Activated T-cell treated with anti-CD3 and anti-CD28 coated beads for 24 hours (primary cell): ENCODE data around the gene C20orf204.

ENCODE experiments used
- DNase-seq: peaks from one replicate; pipeline ENCODE4 v3.0.0-alpha.2; 2020; ENCODE audit warnings: low read depth

C20orf204 gene

DNA sequence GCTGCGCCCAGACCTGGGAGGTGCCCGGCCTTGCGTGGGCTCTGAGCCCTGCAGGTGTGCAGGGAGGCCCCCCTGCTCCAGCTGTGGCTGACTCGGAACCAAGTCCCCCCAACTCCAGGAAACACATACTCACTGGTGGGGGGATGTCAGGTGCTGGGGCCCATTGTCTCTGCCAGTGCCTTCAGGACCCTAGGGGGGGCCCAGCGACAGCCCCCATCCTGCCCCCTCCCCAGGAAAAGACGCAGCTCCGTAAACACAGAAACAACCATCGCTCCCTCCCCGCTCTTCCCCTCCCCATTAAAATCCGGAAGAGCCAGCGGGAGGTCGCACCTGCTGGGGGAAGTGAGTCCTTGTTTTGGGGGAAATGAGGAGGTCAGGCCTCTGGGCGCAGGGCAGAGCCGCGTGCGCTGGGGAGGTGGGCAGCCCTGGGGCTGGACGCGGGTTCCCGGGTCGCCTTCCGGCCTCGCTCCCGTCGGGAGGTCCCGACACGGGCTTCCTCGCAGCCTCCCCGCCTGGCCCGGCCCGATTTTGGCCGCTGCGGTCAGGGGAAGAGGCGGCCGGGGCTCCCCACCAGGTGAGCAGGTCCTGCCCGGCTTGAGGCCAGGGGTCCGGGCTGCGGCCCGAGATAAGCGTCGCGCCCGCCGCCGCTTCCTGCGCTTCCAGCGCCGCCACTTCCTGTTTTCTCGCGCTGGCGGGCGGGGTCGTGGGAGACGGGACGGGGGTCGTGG lies 6.2 kb downstream of the C20orf204 start:
- DNase-seq, result no peak

DNA sequence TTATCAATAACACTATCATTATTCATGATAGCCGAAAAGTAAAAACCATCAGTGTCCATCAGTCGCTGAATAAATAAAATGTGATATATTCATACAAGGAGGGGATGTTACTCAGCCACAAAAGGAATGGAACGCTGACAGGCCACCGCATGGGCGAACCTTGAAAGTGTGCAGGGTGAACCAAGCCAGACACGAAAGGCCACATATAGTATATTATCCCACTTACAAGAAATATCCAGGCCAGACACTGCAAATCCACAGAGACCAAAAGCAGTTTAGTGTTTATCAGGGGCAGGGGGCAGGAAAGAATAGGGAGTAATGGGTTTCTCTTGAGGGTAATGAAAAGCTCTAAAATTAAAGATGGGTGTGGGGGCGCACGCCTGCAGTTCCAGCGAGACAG lies 7.8 kb downstream of the C20orf204 start:
- DNase-seq, result no peak

DNA sequence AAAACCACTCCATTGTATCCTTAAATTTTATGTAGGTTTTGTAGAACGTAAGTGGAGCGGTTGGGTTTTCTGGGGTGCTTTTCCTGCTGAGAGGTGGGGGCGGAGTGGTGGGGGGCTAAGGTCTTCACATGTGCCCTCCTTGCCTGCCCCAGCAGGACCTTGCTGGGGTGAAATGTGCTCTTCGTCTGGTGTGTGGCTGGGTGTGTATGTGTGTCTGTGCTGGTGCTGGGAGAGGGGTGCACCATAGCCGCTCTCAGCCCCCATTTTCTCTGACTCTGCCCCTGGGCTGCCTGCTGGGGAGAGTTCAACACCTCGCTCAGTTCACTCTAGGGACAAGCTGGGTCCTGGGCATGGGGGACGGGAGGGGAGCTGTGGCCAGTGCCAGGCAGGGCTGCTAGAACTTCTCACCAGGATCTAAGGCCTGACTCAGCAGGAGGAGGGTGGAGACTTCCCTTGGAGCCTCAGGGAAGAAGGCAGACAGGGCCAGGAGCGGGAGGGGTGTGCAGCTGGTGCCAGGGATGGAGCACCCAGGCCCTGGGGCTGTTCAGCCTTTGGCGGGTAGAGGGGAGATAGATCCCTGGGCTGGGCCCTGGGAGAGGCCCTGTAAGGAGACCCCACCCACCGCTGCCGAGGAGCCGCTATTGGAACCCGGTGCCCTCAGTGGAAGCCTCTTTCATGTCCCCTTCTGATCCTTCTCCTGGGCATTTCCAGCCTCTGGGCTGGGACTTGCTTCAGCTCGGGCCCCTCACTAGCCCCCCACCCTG lies 8.7 kb downstream of the C20orf204 start:
- no peak for DNase-seq

DNA sequence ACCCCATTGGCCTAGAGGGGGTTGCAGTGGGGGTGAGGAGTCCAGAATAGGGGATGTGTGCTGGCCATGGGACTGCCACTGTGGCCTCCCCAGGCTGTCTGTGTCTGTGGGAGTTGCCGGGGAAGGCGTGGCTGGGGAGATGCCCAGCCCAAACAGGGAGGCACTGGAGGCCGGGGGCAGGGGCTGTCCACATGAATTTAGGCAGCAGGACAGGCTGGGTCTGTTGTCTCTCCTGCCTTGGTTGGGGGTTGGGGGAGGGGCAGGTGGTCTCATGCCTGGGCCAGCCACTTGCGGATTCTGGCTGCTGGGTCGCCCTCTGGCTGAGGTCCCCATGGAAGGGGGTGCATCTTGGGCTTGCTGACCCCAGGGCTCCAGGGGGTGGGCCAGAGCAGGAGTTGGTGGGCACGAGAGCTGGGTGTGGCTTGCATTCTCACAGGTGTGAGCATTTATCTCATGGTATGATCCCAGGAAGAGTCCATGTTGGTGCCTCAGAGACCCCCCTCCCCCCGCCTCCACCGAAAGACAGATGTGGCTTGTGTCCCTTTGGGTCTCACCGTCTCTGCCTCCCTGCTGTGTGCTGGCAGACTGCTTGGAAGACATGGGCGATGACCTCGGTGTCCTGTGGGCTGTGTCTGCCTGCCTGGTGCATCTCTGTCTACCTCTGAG lies 9.5 kb downstream of the C20orf204 start:
- DNase-seq, result no peak

DNA sequence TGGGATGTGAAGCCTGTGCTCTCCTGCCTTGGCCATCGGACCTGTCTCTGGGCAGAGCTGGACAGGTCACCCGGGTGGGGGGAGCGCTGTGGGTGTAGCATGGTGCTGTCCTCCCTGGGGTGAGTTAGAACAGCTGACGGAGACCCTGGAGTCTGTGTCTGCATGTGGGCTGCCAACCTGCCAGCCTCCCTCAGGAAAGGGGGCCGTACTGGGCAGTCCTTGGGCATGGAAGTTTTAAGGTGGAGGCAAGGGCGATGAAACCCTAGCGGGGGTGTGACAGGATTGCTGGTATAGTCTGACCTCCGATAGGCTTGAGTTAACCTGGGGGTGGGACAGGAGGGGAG lies 11.0 kb downstream of the C20orf204 start:
- no peak for DNase-seq

DNA sequence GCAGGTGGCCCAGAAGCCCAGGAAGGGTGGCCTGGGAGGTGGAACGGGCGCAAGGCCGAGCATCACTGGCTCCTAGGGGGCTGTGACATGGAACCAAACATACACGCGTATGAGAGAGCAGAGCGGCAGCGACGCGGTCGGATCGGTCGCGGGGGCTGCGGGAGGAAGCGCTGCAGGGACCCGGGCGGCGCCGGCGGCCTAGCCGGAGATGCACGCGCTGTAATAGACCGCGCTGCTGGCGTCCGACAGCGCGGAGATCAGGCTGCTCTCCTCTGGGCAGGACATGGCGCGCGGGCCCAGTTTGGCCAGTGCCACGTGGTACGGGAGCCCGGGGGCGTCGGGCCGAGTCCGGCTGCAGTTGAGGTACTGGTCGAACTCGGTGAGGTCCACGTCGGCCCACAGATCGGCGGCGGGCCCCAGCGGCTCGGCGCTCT lies 12.0 kb downstream of the C20orf204 start:
- DNase-seq, result no peak

DNA sequence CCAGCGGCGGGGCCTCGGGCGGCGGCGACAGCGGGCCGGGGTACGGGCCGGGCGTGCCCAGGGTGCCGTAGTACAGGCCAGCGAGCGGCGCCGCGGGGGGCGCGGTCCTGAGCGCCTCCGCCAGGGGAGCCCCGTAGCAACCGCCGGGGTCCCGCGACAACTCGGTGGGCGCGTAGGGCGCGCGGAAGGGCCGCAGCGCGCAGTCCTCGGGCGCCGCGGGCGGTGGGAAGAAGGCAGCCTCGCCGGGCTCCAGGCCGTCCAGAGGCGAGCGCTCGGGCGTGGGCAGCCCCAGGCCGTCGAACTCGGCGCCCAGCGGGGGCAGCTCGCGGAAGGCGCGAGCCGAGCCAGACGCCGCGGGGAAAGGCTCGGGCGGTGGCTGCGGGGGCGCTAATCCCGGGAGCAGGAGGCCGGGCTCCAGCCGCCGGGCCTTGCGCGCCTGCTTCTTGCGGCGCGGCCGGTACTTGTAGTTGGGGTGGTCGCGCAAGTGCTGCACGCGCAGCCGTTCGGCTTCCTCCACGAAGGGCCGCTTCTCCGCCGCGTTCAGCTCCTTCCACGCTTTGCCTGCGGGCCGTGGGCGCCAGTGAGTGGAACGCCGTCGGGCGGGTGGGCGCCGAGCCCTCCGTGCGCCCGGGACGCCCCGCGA lies 12.5 kb downstream of the C20orf204 start:
- no peak for DNase-seq

DNA sequence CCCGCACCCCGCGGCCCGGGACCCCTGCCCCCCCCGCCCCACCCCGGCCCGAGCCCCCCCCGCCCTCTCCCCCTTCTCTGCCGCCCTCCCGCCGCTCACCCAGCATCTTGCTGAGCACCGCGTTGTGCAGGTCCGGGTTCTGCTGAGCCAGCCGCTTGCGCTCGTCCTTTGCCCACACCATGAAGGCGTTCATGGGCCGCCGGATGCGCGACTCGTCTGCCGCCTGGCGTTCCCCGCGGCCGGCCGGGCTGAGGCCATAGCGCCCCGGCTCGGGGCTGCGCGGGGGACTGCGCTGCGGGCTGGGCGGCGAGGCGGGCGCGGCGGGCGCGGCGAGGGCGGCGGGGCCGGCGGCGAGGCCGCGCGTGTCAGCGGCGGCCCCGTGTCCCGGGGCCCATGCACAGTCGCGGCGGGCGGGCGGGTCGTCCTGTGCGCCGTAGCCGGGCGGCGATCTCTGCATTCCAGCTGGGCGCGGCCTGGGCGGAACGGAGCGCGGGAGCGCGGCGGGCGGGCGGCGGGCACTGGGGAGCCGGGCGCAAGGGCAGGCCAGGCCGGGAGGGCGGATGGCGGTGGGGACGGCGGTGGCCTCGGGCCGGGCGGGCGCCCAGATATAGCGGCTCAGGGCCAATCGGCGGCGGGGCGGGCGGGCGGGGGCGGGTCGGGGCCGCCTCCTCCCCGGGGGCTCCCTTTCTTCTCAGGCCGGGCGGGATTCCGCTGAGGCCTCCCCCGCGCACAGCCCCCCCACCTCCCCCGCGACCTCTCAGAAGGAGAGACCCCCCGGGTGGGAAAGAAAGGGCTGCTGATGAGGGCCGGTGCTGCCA lies 13.3 kb downstream of the C20orf204 start, which contains the start of gene SOX18:
SOX18 (minus strand) TSS at position 580 of the 818 bp plus-strand sequence; CDS start at position 457, 123 bp downstream.
- no peak for DNase-seq

DNA sequence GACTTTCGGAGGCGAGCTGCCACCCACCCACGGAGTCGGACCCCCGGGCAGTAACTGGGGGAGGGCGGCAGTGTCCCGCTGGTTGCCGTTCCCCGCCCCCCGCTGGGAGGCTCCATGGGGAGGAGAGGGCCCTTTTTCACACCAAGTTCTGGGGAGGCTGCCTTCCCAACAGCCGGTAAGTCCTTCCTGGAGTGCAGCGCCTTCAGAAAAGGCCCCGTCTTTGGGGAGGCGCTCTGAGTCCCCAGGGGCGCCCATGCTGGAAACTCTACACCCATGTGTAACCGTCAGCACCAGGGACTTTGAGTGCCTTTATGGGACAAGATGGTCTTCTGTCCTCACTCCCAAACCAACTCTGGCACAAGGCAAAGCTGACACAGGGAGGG lies 13.9 kb downstream of the C20orf204 start:
- no peak for DNase-seq

DNA sequence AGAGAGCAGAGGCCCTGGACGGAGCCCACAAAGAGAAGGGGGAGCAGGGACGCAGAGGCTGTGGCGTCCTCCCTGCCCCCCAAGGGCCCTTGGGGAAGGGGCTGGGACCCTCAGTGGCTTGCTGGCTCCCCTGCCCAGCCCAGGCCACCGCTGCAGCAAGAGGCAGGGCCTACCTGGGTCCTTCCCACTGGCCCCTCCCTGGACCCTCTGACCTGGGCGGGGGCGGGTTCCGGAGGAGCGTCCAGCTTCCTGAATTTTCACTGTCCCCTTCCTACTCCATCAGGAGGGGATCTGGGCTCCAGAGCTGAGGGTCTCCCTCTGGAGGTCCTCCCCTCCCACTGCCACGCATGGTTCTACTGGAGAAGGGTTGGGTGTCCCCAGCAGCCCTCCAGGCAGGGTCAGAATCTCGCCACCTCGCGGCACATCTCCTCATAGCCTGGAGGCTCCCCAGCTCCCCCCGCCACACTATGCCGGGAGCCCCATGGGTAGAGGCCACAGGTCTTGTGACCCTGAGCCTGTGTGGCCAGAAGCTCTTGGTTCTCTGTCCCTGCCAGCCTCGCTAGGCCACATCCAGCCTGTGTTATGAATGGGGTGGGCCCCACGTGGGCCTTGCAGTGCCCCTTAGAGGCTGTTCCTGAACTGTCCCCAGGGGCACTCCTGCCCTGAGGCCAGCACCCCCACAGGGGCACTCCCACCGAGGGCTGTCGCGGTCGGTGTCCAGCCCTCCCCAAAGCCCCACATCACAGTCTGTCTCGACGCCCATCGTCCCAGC lies 14.5 kb downstream of the C20orf204 start:
- DNase-seq, result no peak

DNA sequence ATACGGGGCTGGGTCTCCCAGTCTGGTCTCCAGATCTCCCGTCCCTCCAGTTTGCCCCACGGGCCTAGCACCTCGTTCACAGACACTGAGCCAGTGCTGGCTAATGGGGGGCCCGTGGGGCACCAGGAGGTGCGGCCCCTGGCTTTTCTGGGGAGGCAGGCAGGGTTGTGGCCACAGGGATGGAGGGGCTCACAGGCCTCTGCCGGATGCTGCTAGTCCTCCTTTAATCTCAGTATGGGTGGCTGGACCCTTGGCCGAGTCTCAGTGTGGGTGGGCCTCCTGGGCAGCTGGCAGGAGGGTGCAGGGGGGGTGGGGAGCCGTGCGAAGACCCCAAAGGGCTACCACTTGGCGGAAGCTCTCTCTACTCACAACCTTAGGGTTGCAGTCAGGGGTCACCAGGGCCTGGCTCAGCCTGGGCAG lies 15.1 kb downstream of the C20orf204 start:
- no peak for DNase-seq

DNA sequence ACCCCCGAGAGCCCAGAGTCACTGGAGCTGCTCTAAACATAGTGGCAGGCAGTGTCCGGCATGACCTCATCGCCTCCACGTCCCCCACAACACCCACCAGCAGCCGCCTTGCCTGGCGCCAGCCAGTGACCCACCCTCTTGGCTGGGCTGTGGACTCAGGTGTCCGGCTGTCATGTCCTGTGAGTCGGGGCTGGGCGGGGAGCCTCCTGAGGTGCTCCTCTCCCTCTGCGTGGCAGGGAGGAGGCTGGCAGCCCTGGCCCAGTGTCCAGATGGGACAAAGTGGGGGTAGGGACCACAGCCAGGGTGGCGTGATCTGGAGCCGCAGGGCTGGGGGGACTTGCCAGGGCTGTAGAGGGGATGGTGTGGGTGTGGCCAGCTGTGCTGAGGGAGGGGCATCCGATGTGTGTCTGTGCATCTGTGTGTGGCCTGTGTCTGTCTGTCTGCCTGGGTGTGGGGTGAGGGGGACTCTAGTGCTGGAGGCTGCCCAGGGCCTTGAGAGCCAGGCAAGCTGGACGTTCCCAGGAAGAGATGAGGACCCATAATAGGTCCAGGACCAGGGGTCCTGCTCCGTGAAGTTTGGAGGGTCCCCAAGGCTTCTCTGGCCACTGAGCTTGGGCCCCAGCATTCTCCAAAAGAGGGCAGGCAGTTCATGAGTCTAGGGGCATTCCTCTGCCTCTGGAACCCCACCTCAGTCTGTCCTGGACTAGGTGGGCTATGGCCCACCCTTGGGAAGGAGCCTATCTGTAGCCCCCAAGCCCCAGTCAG lies 15.8 kb downstream of the C20orf204 start:
- DNase-seq, result no peak

DNA sequence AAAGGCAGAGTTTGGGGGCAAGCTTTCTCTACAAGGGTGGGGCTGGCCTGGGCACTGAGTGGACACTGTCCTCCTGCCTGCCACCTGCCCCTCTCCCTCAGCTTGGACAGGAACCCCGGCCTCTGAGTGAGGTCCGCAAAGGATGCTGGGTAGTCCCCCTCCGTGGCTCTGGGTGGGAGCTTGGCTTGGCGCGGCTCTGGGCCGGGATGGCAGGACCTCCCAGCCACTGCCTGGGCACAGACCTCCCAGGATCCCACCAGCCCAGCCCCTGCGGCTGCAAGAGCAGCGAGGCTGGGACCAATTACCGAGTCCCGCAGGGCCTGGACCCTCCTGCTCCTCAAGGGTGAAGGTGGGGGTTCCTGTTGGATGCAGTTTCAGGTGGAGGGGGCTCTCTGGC lies 16.3 kb downstream of the C20orf204 start:
- DNase-seq, result no peak

DNA sequence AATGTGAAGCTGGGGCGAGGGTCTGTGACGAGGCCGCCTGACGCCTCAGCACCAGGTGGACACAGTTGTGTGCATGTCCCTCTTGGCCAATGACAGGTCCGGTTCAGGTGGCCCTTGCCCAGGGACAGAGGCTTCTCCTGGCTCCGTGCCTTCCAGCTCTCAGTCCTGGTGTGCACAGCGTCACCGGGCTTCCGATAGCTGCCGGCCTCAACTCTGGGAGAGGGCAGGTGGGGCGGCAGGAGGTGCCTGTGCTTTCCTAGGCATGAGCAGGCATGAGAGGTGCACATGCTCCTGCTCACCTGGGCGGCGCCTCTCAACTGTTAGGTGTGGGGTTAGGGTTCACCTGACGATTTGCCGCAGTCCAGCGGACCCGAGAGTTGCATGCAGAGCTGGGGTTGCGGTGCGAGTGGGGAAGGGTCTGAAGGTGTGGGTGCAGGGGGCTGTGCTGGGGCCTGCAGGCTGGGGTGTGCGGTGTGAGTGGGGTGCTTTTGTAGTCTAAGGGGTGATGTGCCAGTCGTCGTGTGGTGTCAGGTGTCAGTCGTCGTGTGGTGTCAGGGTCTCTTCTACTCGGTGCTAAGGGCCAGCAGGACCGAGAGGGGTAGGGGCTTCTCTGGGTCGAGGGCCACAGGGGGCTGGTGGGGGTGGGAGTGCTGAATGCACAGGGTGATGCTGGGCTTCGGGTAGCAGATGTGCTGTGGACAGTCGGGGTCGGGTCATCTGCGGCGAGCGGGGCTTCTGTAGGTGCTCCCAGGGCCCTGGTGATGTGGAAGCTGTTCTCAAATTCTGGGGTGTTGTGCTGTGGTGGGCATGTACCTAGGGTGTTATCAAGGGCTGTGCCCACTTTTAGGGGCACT lies 17.2 kb downstream of the C20orf204 start:
- no peak for DNase-seq

DNA sequence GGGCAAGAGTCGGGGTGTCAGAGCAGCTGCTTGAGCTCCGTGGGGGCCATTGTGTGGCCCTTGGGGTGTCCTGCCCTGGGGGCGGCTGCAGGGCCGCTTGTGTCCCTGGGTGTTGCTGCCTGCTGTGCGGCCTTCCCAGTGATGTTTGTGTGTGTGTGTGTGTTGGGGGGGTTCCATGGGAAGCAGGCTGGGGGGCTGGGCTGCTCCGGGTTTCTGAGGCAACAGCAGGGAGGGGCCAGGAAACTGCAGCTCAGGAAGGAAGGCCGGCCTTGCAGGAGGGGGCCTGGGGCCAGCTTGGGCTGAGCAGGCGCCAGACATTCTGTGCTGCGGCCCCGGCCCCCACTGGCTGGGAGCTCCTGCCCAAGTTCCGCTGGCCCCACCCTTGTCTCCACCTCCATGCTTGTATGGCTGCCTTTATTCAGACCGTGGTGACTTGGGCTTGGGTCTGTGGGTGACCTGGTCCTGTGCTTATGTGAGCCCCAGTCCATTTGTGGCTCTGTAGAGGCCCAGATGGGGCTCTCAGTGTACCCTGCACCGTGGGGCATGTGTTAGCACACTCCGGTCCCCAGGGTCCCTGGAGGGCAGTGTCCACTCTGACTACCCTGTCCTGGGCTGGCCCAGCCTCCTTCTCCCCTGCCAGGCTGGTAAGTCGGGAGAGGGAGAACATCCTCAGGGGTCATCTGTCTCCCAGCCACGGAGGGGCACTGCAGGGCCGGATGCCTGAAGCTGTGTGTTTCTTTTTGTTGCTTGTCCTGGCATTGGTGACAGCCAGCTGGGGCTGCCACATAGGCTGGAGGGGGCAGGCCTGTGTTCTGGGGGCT lies 18.1 kb downstream of the C20orf204 start:
- no peak for DNase-seq

DNA sequence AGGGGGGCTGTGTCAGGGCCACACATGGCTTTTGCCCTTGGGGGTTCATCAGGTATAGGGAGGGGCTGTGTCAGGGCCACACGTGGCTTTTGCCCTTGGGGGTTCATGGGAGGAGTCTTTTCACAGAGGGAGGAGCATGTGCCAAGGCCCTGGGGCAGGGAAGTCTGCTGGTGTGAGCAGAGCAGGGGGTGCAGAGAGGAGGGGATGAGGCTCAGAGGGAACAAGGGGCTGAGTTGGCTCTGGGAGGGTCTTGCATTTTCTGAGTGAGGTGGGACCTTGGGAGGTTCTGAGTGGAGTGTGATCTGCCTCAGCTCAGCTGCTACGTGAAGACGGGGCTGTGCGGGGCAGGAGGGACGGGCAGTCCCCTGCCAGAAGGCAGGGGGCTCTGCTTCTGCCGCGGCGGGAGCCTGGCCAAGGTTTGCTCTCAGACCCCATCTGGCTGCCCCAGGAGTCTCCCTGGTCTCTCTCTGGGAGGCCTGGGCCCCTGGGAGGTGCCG lies 19.5 kb downstream of the C20orf204 start:
- DNase-seq, result no peak

DNA sequence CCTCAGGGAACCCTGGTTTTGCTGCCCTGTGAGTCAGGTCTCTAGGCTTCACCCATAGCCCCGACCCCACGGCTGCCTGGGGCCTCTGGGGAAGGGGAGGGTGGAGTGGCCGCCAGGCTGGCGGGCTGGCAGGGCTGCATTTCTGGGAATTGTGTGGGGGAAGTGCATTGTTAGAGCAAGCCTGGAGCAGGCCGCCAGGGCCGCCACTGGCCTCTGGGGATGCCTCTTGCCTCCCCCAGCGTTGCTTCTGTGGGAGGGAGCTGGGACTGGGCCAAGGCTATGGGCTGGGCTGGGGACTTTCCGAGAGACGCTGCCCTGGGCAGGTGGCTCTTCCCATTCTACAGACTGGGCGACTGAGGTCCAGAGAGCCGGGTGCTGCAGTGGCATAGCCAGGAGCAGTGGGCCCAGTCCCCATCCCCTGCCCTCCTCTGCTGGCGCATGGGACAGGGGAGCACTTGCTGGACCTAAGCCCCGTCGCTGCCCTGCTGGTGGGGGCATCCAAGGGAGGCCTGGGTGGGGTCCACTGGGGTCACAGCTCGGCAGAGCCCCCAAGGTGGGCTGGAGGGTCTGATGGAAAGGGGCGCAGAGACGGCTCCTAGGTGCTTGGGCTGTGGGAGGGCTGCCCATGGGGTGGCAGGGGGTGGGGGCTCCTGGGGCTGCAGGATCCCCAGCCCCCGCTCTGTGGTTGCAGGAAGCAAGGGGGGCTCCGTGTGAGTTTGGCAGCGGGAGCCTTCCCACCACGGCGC lies 20.1 kb downstream of the C20orf204 start:
- DNase-seq, result no peak

DNA sequence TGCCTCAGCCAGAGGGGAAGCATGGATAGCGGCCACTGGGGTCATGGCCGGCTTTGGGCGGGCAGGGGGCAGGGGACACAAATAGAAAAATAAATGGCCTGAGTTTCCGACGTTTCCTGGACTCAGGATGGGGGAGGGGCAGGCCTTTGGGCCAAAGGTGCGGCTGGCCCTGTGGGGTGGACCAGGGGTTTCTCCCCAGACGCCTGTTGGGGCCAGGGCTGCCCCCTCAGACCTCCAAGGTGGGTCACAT lies 20.6 kb downstream of the C20orf204 start:
- DNase-seq, result no peak
